ENCODE data around the gene CMC1.

Gene CMC1

GRCh38 chr3:28218071-28218916, 23.1 kb upstream of the CMC1 start:
- Histone ChIP-seq H3K79me2 (ENCODE audit: control insufficient read depth, insufficient read depth, low read length, unreplicated experiment) (no peaks in the 10 kb centered on the region), H3K27me3 (ENCODE audit: insufficient read depth, low read length) (no peaks in the 10 kb centered on the region), H3K4me1 (ENCODE audit: control insufficient read depth, insufficient read depth, low read length, unreplicated experiment) (no peaks in the 10 kb centered on the region), H3K36me3 (ENCODE audit: insufficient read depth, low read length) (no peaks in the 10 kb centered on the region), H3K4me3 (ENCODE audit: low read depth, low read length) (no peak overlapping the region), H3K27ac (ENCODE audit: low read depth, low read length) (no peak overlapping the region), H2AFZ (ENCODE audit: low read length, unreplicated experiment) (no peak overlapping the region)

DNA sequence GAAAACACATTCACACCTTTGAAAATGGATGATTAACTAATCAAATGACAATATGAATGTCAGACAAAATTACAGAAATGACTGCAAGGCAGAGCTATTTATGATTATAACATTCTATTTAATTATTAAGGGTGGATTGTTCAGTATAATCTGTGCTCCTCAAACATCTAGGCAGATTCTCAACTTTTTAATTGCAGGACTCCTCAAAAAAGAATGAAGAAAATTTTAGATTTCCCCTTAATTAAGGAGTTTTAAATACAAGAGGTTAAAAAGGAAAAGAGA, 22.6 kb upstream of the CMC1 start:
- H2AFZ ChIP-seq (ENCODE audit: low read length, unreplicated experiment): no peak overlapping the region
- no peak overlapping the region for H3K4me3 ChIP-seq (ENCODE audit: low read depth, low read length)
- H3K27me3 ChIP-seq (ENCODE audit: insufficient read depth, low read length): no peaks in the 10 kb centered on the region
- no peaks in the 10 kb centered on the region for H3K36me3 ChIP-seq (ENCODE audit: insufficient read depth, low read length)
- H3K27ac ChIP-seq (ENCODE audit: low read depth, low read length): no peak overlapping the region
- H3K4me1 ChIP-seq (ENCODE audit: control insufficient read depth, insufficient read depth, low read length, unreplicated experiment): no peaks in the 10 kb centered on the region
- no peaks in the 10 kb centered on the region for H3K79me2 ChIP-seq (ENCODE audit: control insufficient read depth, insufficient read depth, low read length, unreplicated experiment)

DNA sequence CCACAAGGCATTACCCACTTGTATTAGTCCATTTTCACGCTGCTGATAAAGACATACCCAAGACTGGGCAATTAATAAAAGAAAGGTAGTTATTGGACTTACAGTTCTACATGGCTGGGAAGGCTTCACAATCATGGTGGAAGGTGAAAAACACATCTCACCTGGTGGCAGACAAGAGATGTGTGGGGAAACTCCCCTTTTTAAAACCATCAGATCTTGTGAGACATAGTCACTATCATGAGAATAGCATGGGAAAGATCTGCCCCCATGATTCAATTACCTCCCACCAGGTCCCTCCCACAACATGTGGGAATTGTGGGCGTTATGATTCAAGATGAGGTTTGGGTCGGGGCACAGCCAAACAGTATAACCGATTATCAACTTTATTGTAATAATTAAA, 17.0 kb upstream of the CMC1 start:
- H3K36me3 ChIP-seq (ENCODE audit: insufficient read depth, low read length): no peaks in the 10 kb centered on the region

DNA sequence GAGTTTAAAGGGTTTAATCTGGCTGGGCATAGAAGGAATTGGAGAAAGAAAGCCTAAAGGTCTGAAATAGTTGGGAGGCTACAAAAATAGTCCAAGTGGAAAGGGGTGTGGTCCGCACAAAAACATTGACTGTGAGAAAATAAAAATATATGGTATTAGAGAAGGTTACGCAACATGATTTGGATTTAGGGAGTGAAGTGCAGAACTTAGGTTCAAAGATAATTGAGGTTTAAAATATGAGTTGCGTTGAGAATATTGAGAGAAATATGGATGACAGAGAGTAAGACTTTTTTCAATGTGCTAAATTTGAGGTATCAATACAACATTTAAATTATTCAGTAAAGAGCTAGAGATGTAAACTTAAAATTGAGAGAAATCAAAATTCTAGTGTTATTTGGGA, 15.4 kb upstream of the CMC1 start:
- Histone ChIP-seq H3K36me3 (ENCODE audit: insufficient read depth, low read length) (no peaks in the 10 kb centered on the region), H3K4me3 (ENCODE audit: low read depth, low read length) (no peak overlapping the region), H2AFZ (ENCODE audit: low read length, unreplicated experiment) (no peak overlapping the region), H3K4me1 (ENCODE audit: control insufficient read depth, insufficient read depth, low read length, unreplicated experiment) (no peaks in the 10 kb centered on the region), H3K79me2 (ENCODE audit: control insufficient read depth, insufficient read depth, low read length, unreplicated experiment) (no peaks in the 10 kb centered on the region), H3K27ac (ENCODE audit: low read depth, low read length) (no peak overlapping the region), H3K27me3 (ENCODE audit: insufficient read depth, low read length) (no peaks in the 10 kb centered on the region)

More for the DNA sequence above, 17.0 kb upstream of the CMC1 start:
- H3K4me1 ChIP-seq (ENCODE audit: control insufficient read depth, insufficient read depth, low read length, unreplicated experiment): no peaks in the 10 kb centered on the region
- H3K27ac ChIP-seq (ENCODE audit: low read depth, low read length): no peak overlapping the region
- no peaks in the 10 kb centered on the region for H3K27me3 ChIP-seq (ENCODE audit: insufficient read depth, low read length)
- no peak overlapping the region for H2AFZ ChIP-seq (ENCODE audit: low read length, unreplicated experiment)
- H3K4me3 ChIP-seq (ENCODE audit: low read depth, low read length): no peak overlapping the region
- no peaks in the 10 kb centered on the region for H3K79me2 ChIP-seq (ENCODE audit: control insufficient read depth, insufficient read depth, low read length, unreplicated experiment)

GRCh38 chr3:28228623-28229022, 12.8 kb upstream of the CMC1 start:
- Histone ChIP-seq H3K4me1 (ENCODE audit: control insufficient read depth, insufficient read depth, low read length, unreplicated experiment) (no peaks in the 10 kb centered on the region), H3K4me3 (ENCODE audit: low read depth, low read length) (no peak overlapping the region), H2AFZ (ENCODE audit: low read length, unreplicated experiment) (no peak overlapping the region), H3K79me2 (ENCODE audit: control insufficient read depth, insufficient read depth, low read length, unreplicated experiment) (no peaks in the 10 kb centered on the region), H3K36me3 (ENCODE audit: insufficient read depth, low read length) (no peaks in the 10 kb centered on the region), H3K27me3 (ENCODE audit: insufficient read depth, low read length) (no peaks in the 10 kb centered on the region), H3K27ac (ENCODE audit: low read depth, low read length) (no peak overlapping the region)

GRCh38 chr3:28232659-28233058, 8.8 kb upstream of the CMC1 start:
- no peak overlapping the region for H3K4me3 ChIP-seq (ENCODE audit: low read depth, low read length)
- H3K36me3 ChIP-seq (ENCODE audit: insufficient read depth, low read length): no peaks in the 10 kb centered on the region
- no peak overlapping the region for H2AFZ ChIP-seq (ENCODE audit: low read length, unreplicated experiment)
- no peak overlapping the region for H3K27ac ChIP-seq (ENCODE audit: low read depth, low read length)
- H3K27me3 ChIP-seq (ENCODE audit: insufficient read depth, low read length): no peaks in the 10 kb centered on the region
- H3K4me1 ChIP-seq (ENCODE audit: control insufficient read depth, insufficient read depth, low read length, unreplicated experiment): no peaks in the 10 kb centered on the region
- H3K79me2 ChIP-seq (ENCODE audit: control insufficient read depth, insufficient read depth, low read length, unreplicated experiment): no peaks in the 10 kb centered on the region

DNA sequence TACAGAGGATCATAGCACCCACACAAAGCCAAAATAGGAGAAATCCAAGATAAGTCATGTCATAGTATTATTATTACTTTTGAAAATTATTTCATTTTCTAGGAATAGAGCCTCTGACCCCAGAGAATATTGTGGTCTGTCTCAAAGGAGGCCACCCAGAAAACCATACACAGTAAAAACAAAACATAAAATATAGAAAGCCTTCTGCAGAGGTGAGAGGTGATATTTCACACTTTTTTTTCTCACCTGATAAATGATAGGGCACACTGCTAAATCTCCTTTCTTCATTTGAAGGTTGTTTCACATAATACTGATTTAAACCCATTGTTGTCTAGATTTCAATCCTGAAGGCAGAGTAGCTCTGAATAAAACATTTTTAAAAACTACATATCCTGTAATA, 7.0 kb upstream of the CMC1 start:
- Histone ChIP-seq H3K79me2 (ENCODE audit: control insufficient read depth, insufficient read depth, low read length, unreplicated experiment) (no peaks in the 10 kb centered on the region), H3K4me1 (ENCODE audit: control insufficient read depth, insufficient read depth, low read length, unreplicated experiment) (no peaks in the 10 kb centered on the region), H3K4me3 (ENCODE audit: low read depth, low read length) (no peak overlapping the region), H2AFZ (ENCODE audit: low read length, unreplicated experiment) (no peak overlapping the region), H3K27me3 (ENCODE audit: insufficient read depth, low read length) (no peaks in the 10 kb centered on the region), H3K36me3 (ENCODE audit: insufficient read depth, low read length) (no peaks in the 10 kb centered on the region), H3K27ac (ENCODE audit: low read depth, low read length) (no peak overlapping the region)

DNA sequence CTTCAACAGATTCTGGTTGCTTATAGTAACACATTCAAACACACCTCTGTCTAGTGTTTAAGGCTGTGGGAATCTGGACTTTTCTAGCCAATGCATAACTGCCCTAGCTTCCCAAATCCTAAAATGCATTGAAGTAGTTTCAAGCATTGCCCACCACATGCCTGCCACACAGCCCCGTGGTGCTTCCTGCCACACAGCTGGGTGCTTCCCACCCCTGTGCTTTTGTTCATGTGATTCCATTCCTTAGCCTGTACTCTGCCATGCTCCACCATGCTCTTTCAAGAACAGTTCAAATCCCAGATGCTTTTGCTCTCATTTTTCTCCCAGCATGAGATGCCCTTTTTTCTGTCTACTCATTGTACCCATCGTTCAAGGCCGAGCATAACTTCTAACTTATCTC, 2.3 kb upstream of the CMC1 start:
- H2AFZ ChIP-seq (ENCODE audit: low read length, unreplicated experiment): no peak overlapping the region
- no peak overlapping the region for H3K4me3 ChIP-seq (ENCODE audit: low read depth, low read length)
- H3K27ac ChIP-seq (ENCODE audit: low read depth, low read length): no peak overlapping the region
- H3K27me3 ChIP-seq (ENCODE audit: insufficient read depth, low read length): no peaks in the 10 kb centered on the region
- H3K79me2 ChIP-seq (ENCODE audit: control insufficient read depth, insufficient read depth, low read length, unreplicated experiment): peaks cover 27% of the 10 kb centered on the region
- H3K4me1 ChIP-seq (ENCODE audit: control insufficient read depth, insufficient read depth, low read length, unreplicated experiment): peaks cover 13% of the 10 kb centered on the region
- H3K36me3 ChIP-seq (ENCODE audit: insufficient read depth, low read length): no peaks in the 10 kb centered on the region

DNA sequence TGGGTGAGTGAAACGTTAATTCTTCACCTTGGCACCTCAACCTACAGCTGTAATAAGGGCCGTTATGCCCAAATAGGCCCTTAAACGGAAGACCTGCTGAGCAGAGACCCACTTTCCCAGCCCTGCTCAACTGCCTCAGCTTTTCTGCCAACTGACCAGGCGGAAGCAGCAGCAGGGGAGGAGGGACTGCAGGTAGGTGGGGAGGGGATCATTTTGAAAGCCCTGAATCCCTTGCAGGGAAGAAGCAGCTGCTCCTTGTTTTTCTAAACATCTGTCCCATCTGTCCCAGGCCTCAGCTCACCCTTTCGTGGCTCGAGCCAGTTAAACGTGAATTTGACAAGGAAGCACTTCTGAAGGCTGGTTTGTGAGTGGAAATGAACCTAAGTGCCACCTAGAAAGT, 978 bp upstream of the CMC1 start:
- peak overlapping the region; percentile 91 for H2AFZ ChIP-seq (ENCODE audit: low read length, unreplicated experiment)
- peaks cover 13% of the 10 kb centered on the region for H3K4me1 ChIP-seq (ENCODE audit: control insufficient read depth, insufficient read depth, low read length, unreplicated experiment)
- no peaks in the 10 kb centered on the region for H3K36me3 ChIP-seq (ENCODE audit: insufficient read depth, low read length)
- no peaks in the 10 kb centered on the region for H3K27me3 ChIP-seq (ENCODE audit: insufficient read depth, low read length)
- H3K79me2 ChIP-seq (ENCODE audit: control insufficient read depth, insufficient read depth, low read length, unreplicated experiment): peaks cover 39% of the 10 kb centered on the region
- H3K4me3 ChIP-seq (ENCODE audit: low read depth, low read length): peak overlapping the region; percentile 86
- no peak overlapping the region for H3K27ac ChIP-seq (ENCODE audit: low read depth, low read length)

GRCh38 chr3:28242519-28242918, 1.1 kb downstream of the CMC1 start:
- peak overlapping the region; percentile 86 for H3K4me3 ChIP-seq (ENCODE audit: low read depth, low read length)
- peaks cover 13% of the 10 kb centered on the region for H3K4me1 ChIP-seq (ENCODE audit: control insufficient read depth, insufficient read depth, low read length, unreplicated experiment)
- H3K27ac ChIP-seq (ENCODE audit: low read depth, low read length): no peak overlapping the region
- no peak overlapping the region for H2AFZ ChIP-seq (ENCODE audit: low read length, unreplicated experiment)
- H3K36me3 ChIP-seq (ENCODE audit: insufficient read depth, low read length): no peaks in the 10 kb centered on the region
- no peaks in the 10 kb centered on the region for H3K27me3 ChIP-seq (ENCODE audit: insufficient read depth, low read length)
- peaks cover 52% of the 10 kb centered on the region for H3K79me2 ChIP-seq (ENCODE audit: control insufficient read depth, insufficient read depth, low read length, unreplicated experiment)

DNA sequence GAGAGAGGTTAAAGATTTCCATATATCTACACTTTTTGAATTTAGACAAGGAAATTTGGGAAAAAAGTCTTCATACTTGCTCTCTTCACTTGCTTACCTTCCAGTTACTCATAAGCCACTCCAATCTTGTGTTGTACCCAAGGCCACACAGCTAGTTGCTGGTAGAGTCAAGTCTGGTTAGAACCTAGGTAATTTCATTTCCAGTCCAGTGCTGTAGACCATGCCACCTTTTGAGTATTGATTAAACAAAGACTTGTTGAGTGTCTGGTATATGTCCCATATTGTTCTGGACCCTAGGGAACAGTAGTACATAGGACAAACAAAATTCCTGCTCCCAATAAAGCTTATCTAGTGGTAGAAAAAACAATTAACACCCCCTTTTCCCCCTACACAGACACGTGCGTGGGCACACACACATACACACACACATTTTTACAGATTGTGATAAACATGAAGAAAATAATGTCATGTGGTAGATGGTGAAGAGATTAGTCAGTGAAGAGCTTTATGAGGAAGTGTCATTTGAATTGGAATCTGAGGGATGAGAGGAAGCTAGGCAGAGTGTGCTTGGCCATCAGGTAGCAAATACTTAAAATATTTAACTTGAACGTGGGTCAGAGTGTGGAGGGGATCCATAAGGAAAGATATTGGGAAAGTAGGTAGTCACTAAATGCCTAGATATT, 2.1 kb downstream of the CMC1 start:
- Histone ChIP-seq H3K27ac (ENCODE audit: low read depth, low read length) (no peak overlapping the region), H3K36me3 (ENCODE audit: insufficient read depth, low read length) (no peaks in the 10 kb centered on the region), H3K4me1 (ENCODE audit: control insufficient read depth, insufficient read depth, low read length, unreplicated experiment) (peaks cover 13% of the 10 kb centered on the region), H3K79me2 (ENCODE audit: control insufficient read depth, insufficient read depth, low read length, unreplicated experiment) (peaks cover 62% of the 10 kb centered on the region), H2AFZ (ENCODE audit: low read length, unreplicated experiment) (no peak overlapping the region), H3K4me3 (ENCODE audit: low read depth, low read length) (no peak overlapping the region), H3K27me3 (ENCODE audit: insufficient read depth, low read length) (no peaks in the 10 kb centered on the region)
